Middle frontal gyrus (tissue), 1 donor: Measurements from ENCODE around the gene CLEC4M.
"Not testable (repeated sequence)": the region's sequence is repeated elsewhere in the genome, so short reads cannot be mapped to it uniquely, and the experiment has no call there.

ENCODE experiments used
- DNase-seq: peaks from one replicate; pipeline ENCODE4 v3.0.0-alpha.2; 2015; ENCODE audit warnings: low spot score; ENCODE audit errors: extremely low spot score

CLEC4M gene

DNA sequence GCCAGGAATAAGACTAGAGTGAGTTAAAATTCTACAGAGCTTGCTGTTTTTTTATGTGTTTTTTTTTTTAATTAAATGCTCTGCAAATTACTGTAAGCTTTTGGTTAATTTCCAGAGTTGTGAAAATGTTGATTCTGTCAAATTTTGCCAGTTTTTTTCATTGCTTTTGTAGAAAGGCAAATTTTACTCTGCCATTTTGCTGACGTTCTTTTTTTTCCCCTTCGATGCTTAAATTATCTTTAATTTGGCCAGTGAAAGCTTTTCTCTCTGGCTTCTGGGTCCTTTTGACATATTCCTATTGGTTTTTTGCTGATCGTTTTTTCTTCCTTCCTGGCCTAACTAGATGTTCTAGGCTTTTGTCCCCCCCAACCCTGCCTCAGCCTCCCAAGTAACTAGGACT is 43.2 kb downstream of the CLEC4M start:
- no peak for DNase-seq

DNA sequence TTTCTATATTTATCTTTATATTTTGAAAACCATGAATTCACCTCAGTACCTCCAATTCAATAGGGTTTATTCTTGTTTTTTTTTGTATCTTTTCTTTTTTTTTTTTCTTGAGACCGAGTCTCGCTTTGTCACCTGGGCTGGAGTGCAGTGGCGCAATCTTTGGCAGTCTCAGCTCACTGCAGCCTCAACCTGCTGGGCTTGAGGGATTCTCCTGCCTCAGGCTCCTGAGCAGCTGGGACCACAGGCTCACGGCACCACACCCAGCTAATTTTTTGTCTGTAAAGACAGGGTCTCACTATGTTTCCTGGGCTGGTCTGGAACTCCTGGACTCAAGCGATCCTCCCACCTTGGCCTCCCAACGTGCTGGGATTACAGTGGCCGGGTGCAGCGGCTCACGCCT is 43.8 kb downstream of the CLEC4M start:
- DNase-seq: no peak

- no peak for DNase-seq
These were observed 45.1 kb downstream of the CLEC4M start for GRCh38 chr19:7808108-7808507.

GRCh38 chr19:7811989-7812388 is 48.9 kb downstream of the CLEC4M start:
- DNase-seq: no peak

DNA sequence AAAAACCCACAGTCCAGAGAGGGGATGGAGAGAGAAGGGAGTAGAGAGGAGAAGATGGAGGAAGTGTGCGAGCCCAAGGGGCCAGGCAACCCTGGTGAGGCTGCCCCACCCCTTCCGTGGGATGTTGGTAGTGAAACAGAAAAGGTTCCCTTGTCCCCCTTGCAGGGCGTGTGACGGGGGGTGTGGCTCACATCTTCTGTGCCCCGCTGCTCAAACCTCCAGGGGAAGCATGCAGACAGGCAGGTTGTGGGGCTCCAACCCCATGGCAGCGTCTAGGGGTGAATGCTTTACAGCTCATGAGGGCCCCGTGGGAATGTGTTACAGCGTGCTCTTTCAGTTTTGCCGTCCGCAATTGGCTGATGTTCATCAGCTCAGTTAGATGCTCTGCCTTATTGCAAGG is 52.3 kb downstream of the CLEC4M start:
- DNase-seq: no peak

- not testable (repeated sequence) for DNase-seq
These were observed 53.0 kb downstream of the CLEC4M start for GRCh38 chr19:7816040-7816439.

- DNase-seq: no peak
These were observed 54.8 kb downstream of the CLEC4M start for GRCh38 chr19:7817801-7818200.

GRCh38 chr19:7818806-7819205 is 55.8 kb downstream of the CLEC4M start:
- no peak for DNase-seq
